Activated effector memory CD4-positive, alpha-beta T cell treated with anti-CD3 and anti-CD28 coated beads, Interleukin-2, amount 50 U/mL, for 16 hours (primary cell): ENCODE measurements around the gene TBC1D16.

Experiments
- DNase-seq: peaks from one replicate; pipeline ENCODE4 v3.0.0-alpha.2; 2020

TBC1D16 gene

GRCh38 chr17:79971651-79972050 is 64.0 kb downstream of the TBC1D16 start:
- DNase-seq = peak; percentile 31

- DNase-seq = peak; percentile 37
Measured at GRCh38 chr17:79970576-79971068, 65.0 kb downstream of the TBC1D16 start.

- no peak for DNase-seq
Measured at GRCh38 chr17:79969906-79970305, 65.8 kb downstream of the TBC1D16 start.

GRCh38 chr17:79968116-79968515 is 67.6 kb downstream of the TBC1D16 start:
- DNase-seq = peak; percentile 41

GRCh38 chr17:79966681-79967080 is 69.0 kb downstream of the TBC1D16 start:
- DNase-seq = no peak

GRCh38 chr17:79965806-79966205 is 69.9 kb downstream of the TBC1D16 start:
- peak; percentile 51 for DNase-seq

GRCh38 chr17:79962467-79962866 is 73.2 kb downstream of the TBC1D16 start:
- peak; percentile 16 for DNase-seq

GRCh38 chr17:79961567-79961966 is 74.1 kb downstream of the TBC1D16 start:
- DNase-seq = peak; percentile 30

- DNase-seq = no peak
Measured at GRCh38 chr17:79960788-79961522, 74.7 kb downstream of the TBC1D16 start.

GRCh38 chr17:79959042-79959441 is 76.6 kb downstream of the TBC1D16 start:
- DNase-seq = no peak

GRCh38 chr17:79956853-79957252 is 78.8 kb downstream of the TBC1D16 start:
- peak; percentile 42 for DNase-seq

- DNase-seq = peak; percentile 19
Measured at GRCh38 chr17:79956441-79956735, 79.3 kb downstream of the TBC1D16 start.

GRCh38 chr17:79955691-79956440 is 79.8 kb downstream of the TBC1D16 start:
- peak; percentile 41 for DNase-seq

- peak; percentile 22 for DNase-seq
Measured at GRCh38 chr17:79955167-79955549, 80.5 kb downstream of the TBC1D16 start.

- peak; percentile 37 for DNase-seq
Measured at GRCh38 chr17:79954281-79955166, 81.1 kb downstream of the TBC1D16 start.

GRCh38 chr17:79953335-79953734 is 82.3 kb downstream of the TBC1D16 start:
- no peak for DNase-seq

- DNase-seq = peak; percentile 19
Measured at GRCh38 chr17:79952901-79953300, 82.8 kb downstream of the TBC1D16 start.

- peak; percentile 47 for DNase-seq
Measured at GRCh38 chr17:79952265-79952877, 83.3 kb downstream of the TBC1D16 start.

- DNase-seq = peak; percentile 47
Measured at GRCh38 chr17:79951361-79952264, 84.1 kb downstream of the TBC1D16 start.

- DNase-seq = peak; percentile 39
Measured at GRCh38 chr17:79950751-79951150, 84.9 kb downstream of the TBC1D16 start.

- peak; percentile 57 for DNase-seq
Measured at GRCh38 chr17:79950306-79950705, 85.4 kb downstream of the TBC1D16 start.
